K562 (cell line): Measurements from ENCODE around the gene CELSR2.

Source experiments
- CTCF ChIP-seq, 3 experiments: IDR thresholded peaks in 2 of 3; conservative IDR thresholded peaks in 1 of 3; 2 replicates each; pipeline ENCODE4 v1.5.1; 2011 to 2012; ENCODE audit warnings: low read length in 3 of 3, mild to moderate bottlenecking in 3 of 3, control low read depth in 2 of 3, improper control_type of control experiment in 1 of 3, inconsistent platforms in 1 of 3, low read depth in 1 of 3, mixed read lengths in 1 of 3, moderate library complexity in 1 of 3; ENCODE audit not compliant: insufficient read depth in 2 of 3
- E2F3 ChIP-seq: fragments of 250-450 bp; sonication (Bioruptor Pico); IDR thresholded peaks from 2 replicates; pipeline ENCODE4 v1.4.0; 2020; ENCODE audit warnings: mild to moderate bottlenecking
- FOSL1 ChIP-seq: fragments of 200-800 bp; sonication (Bioruptor generic); conservative IDR thresholded peaks from 2 replicates; pipeline ENCODE4 v1.6.1; 2016; ENCODE audit warnings: missing genetic modification characterization, missing compliant biosample characterization
- HDAC6 ChIP-seq: IDR thresholded peaks from 2 replicates; pipeline ENCODE4 v1.6.1; 2012; ENCODE audit warnings: low read depth, mild to moderate bottlenecking, control low read depth, inconsistent platforms, low read length, moderate library complexity
- HNRNPUL1 ChIP-seq: fragments of 200-400 bp; formaldehyde crosslinking; IDR thresholded peaks from 2 replicates; pipeline ENCODE4 v1.6.1; 2017; ENCODE audit warnings: low read length
- KHSRP ChIP-seq: fragments of 450-650 bp; IDR thresholded peaks from 2 replicates; pipeline ENCODE4 v1.6.1; 2017
- NFE2 ChIP-seq: IDR thresholded peaks from 2 replicates; pipeline ENCODE4 v1.6.1; 2014; ENCODE audit warnings: antibody characterized with exemption, low read depth
- TRIM24 ChIP-seq, 2 experiments: fragments of 450-650 bp; IDR thresholded peaks; 2 replicates each; pipeline ENCODE4 v1.6.1; 2016
- ZNF197 ChIP-seq: fragments of 200-800 bp; sonication (Bioruptor generic); IDR thresholded peaks from 2 replicates; pipeline ENCODE4 v1.6.1; 2016; ENCODE audit warnings: low read depth, missing genetic modification characterization, missing compliant biosample characterization

GRCh38 chr1:109256971-109257681 is 7.8 kb downstream of the CELSR2 start:
- TF ChIP-seq ZNF197 (CRISPR knock-in tag) (no peak), CTCF (IDR thresholded peaks at IDR 0.05 in 2 of 3, conservative IDR thresholded peaks at IDR 0.05 in 1 of 3; ENCODE audit: insufficient read depth in 2 of 3, low read depth in 1 of 3, low read length in 3 of 3) (no peak), KHSRP (no peak), NFE2 (no peak), FOSL1 (tag) (no peak), HDAC6 (no peak), TRIM24 (IDR thresholded peaks at IDR 0.05) (no peak), E2F3 (CRISPR knock-in tag) (no peak), HNRNPUL1 (no peak)
